NCI-H2196 treated with DMSO at 0.1 percent for 48 hours (cell line): Measurements from ENCODE around the gene WASHC4.
"Not testable (repeated sequence)": the region's sequence is repeated elsewhere in the genome, so short reads cannot be mapped to it uniquely, and the experiment has no call there.

ENCODE experiments used
- DNase-seq: peaks from one replicate; lab custom pipeline; 2025; ENCODE audit not compliant: unreplicated experiment; lab: John Stamatoyannopoulos, UW

Gene WASHC4

DNA sequence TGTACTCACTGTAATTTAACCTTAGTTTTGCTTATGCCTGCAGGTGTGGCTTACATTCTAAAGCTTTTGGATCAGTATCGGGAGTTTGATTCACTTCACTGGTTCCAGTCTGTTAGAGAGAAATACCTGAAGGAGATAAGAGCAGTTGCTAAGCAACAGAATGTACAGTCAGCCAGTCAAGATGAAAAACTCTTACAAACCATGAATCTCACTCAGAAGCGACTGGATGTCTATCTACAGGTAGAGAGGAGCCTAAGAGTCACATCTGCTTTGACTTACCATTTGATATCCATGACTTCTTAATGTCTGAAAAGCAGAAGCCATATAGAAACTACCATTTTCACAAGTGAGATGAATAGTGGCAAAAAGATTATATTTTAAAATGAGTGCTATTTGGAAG, 56.5 kb downstream of the WASHC4 start:
- DNase-seq = no peak

DNA sequence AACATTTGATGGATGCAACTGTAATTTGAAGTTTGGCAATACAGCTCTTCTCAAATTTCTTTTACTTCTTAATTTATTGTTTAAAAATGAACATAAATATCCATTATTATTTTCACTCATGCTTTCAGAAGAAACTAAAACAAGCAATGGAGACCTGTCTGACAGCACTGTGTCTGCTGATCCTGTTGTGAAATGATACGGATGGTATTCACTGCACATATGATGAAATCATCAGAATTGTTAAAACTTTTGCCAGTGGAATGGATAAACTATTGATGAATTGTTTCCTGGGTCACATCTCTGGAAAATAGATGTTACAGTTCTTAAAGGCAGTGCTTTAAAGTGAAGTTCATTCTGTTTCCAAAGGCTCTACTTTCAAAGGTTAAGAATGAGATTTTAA, 59.2 kb downstream of the WASHC4 start:
- no peak for DNase-seq

DNA sequence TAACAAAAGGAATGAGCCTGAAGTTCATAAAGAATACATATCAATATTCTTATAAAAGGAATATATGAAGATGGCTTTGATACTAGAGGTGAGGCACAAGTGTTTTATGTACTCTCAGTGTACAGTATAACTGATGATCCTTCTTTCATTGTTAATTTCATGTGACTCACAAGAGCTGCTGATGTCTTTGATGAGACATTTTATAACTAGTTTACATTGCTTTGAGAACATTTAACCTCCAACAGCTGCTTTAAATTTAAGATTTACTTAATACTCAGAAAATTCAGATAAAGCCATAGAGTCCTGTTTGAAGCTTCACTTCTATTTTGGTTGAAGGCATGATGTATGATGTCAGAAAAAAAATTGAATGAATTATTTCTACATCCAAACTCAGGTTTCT, 59.8 kb downstream of the WASHC4 start:
- no peak for DNase-seq

DNA sequence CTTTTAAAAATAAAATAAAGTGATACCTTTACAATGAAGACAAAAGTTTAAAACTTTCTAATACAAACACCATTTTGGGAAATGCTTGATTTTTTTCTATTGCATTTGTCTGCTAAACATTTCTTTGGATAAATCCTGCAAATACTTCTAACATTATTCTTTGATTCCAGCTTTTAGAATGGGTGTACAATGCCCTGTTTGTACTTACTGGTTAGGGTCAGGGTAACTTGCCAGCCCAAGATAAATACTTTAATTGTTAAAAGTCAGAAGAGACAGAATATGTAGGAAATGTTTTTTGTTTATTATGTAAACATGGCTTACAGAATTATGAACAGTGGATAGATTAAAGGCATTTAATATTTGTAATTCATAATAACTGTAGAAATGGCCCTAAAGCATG, 60.5 kb downstream of the WASHC4 start:
- DNase-seq = no peak

DNA sequence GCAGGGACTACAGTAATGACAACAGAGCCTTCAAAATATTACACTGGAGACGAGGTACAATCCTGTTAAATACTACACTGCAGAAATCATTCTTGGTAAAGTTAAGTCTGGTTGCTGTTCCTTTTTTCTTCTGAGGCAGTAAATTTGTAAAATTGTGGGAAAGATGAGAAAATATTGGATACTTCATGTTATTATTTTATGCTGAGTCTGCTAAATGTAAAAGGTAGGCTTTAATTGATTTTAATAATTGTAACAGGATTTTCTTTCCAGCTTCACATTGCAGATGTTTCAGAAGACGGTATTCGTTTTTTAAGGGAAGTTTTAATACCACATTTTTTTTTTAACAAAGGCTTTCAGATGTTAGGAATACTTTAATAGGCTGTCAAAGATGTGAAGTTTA, 62.6 kb downstream of the WASHC4 start:
- DNase-seq = no peak

DNA sequence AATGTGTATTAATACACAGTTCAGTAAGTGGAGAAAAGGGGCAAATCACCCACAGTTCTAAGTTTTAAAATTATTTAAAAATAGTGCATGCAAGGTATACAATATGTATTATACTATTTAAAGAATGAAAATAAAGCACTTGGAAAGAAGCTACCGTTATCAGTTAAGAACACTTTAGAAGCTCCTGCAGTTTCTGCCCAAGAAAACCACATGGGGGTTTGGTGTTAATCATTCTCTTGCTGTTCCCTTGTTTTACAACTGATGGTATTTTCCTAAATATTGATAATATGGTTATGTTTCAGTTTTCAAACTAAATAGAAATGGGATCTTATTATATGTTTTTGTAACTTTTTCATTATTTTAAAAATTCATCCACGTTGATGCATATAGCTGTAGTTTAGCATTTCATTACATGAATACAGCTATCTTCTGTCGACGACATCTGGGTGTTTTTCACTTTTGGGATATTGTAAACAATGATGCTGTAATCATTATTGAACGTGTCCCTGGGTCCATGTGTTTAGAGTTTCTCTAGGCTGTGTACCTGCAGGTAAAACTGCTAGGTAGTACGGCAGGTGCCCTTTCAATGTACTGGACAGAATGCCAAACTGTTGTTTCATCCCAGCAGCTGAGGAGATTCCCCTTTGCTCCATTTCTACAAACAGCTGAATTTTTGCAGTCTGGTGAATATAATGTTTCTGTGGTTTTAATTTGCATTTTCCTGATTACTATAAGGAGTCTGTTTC, 64.3 kb downstream of the WASHC4 start:
- DNase-seq = no peak

DNA sequence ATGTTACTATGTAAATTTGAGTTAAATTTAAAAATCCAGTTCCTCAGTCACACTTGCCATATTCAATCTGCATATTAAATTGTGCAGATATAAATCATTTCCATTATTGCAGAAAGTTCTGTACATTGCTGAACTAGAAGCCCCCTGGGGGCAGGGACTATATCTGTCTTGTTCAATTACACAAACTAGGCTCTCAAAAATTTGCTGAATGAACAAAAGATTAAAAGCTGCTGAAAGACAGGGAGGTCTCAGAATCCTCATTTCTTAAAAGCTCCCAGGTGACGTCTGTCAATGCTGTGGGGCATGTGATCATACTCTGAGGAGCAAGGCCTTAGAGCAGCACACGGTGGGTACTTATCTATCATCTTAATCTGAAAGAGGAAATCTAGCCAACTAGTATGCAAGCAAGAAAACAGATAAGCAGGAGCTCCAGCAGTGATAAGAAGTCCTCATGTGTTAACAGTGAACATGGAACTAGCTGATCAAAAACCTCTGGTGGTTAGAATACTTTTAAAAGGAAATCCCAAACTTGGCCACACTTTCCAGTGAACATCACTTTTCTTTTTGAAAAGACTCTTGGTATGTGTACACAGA, 68.0 kb downstream of the WASHC4 start:
- DNase-seq = no peak

DNA sequence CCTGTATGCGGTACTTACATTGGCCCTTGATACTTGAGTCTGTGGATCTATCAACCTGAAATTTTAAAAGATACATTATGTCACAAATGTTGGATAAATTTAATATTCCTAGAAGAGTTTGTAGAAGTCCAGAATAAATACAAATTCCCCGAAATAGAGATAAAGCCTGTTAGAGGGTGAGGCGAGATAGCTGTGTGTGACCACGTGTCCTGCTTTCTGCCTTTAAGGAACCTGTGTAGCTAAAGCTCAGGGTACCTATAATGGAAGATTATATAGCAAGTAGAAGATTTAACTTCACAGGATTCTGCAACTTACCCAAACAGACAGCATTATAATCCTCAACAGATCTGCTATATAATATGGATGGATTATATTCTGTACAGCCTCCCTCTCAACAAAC, 69.7 kb downstream of the WASHC4 start:
- no peak for DNase-seq

DNA sequence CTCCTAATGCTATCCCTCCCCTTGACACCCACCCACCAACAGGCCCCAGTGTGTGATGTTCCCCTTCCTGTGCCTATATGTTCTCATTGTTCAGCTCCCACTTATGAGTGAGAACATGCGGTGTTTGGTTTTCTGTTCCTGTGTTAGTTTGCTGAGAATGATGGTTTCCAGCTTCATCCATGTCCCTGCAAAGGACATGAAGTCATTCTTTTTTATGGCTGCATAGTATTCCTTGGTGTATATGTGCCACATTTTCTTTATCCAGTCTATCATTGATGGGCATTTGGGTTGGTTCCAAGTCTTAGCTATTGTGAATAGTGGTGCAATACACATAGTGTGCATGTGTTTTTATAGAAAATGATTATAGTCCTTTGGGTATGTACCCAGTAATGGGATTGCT, 71.6 kb downstream of the WASHC4 start:
- not testable (repeated sequence) for DNase-seq

DNA sequence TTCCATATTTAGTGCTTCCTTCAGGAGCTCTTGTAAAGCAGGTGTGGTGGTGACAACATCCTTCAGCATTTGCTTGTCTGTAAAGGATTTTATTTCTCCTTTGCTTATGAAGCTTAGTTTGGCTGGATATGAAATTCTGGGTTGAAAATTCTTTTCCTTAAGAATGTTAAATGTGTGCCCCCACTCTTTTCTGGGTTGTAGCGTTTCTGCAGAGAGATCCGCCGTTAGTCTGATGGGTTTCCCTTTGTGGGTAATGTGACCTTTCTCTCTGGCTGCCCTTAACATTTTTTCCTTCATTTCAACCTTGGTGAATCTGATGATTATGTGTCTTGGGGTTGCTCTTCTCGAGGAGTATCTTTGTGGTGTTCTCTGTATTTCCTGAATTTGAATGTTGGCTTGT, 75.9 kb downstream of the WASHC4 start:
- DNase-seq = not testable (repeated sequence)

DNA sequence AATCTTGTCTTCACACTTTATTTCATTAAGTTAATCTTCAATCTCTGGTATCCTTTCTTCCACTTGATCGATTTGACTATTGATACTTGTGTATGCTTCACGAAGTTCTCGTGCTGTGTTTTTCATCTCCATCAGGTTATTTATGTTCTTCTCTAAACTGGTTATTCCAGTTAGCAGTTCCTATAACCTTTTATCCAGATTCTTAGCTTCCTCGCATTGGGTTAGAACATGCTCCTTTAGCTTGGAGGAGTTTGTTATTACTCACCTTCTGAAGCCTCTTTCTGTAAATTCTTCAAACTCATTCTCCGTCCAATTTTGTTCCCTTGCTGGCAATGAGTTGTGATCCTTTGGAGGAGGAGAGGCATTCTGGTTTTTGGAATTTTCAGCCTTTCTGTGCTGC, 76.4 kb downstream of the WASHC4 start:
- not testable (repeated sequence) for DNase-seq

DNA sequence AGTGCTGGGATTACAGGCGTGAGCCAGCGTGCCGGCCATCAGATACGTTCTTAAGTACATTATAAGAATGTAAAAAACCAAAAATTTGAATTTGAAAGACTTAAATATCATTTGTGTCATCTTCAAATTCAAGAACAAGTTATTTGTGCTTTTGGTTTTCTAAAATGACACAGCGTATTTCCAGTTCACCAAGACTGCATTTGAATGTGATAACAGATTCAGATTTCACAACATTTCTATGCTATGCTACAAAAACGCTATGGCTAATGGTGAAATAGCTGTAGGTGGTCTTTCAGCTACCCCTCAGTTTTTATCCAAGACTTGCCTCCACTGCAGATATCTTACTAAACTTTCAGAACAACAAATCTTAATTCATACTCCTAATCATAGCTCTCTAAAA, 81.8 kb downstream of the WASHC4 start:
- DNase-seq = no peak

DNA sequence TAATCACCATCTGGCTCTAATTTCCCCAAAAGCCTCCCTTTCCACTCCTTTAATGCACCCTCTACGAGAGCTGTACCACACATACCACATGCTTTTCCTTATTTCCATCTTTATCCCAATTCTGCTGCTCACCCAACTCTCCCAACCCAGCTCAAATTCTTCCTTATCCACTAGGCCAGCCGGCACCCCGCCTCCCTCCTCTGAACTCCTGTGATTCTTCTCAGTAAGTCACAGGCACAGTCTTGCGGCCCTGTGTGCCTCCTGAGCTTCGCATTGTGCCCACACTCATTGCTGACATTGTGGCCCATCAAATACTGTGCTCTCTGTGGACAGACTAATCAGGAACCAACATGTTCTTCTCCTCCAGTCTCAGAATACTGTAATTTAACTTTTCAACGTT, 83.0 kb downstream of the WASHC4 start:
- DNase-seq = no peak

DNA sequence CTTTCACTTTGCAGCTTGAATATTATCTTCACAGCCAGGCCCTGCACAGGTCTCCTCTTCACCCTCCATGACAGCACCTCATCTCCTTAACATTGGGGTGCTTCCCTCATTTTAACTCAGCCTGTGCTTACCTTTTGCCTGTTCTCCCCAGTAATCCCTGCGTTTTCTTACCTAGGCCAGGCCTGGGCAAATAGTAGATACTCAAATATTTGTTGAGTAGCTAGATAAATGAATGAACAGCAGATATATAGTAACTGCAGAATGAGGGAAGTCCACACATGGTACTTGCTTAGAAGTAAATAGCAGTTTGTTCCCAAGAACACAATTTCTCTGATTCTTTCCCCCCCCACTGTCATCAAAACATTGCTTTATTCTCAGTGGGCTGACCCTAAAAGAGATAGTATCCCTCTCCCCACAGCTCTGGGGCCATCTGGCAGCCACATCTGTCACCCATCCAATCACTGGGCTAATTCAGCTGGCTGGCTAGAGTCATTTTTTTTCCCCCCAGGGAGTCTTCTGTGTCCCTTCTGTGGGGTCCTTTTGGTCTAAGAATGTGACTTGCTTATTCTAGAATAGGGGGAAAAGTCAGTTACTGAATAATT, 85.2 kb downstream of the WASHC4 start:
- no peak for DNase-seq

DNA sequence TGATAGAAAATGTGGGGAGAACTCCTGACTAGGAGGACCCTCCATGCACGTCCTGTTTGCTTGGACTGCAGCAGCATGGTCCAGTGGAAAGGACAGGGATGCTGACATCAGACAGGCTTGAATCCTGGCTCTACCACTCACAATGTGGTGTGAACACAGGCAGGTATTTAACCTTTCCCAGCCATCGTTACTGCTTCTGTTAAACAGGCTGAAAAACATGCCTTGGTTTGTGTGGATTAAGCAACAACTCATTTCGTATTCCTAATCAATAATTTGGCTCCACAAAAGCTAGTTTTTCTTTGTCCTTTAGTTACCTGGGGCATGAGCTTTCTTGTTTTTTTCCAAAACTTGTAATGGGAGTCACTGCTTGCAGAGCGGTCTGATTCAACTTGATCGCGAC, 87.4 kb downstream of the WASHC4 start:
- no peak for DNase-seq

DNA sequence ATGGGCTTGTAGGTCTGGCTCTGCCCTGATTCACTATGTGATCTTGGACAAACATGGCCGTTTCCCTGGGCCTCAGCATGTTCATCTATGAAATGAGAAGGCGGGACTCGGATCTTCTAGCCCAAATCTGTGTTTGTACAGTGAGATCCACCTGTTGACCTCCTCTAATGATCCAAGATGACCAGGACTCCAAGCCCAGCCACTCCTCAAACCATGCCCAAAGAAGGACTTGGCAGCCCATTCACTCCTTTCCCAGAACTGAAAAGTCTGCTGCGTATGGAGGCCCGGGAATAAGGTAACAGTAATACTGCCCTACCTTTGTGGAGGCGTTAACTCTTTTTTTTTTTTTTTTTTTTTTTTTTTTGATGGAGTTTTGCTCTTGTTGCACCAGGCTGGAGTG, 88.6 kb downstream of the WASHC4 start:
- no peak for DNase-seq

DNA sequence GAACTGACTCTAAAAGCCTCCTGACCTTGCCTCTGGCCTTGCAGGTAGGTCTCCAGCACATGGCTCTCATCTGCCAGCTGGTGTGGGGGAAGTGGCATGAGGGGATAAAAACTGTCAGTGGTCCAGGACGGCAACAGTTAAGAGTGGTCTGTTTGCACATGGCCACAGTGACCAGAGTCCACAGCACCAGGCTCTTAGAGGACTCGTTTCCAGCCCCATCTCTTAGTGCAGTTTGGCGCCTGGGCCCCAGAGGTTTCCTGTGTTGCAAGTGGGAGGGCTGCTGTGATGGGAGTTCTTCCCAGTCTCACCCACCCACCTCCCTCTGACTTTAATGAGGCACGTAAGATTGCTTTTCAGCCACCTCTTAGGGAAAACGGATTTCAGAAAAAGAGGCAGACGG, 91.4 kb downstream of the WASHC4 start:
- DNase-seq = no peak

DNA sequence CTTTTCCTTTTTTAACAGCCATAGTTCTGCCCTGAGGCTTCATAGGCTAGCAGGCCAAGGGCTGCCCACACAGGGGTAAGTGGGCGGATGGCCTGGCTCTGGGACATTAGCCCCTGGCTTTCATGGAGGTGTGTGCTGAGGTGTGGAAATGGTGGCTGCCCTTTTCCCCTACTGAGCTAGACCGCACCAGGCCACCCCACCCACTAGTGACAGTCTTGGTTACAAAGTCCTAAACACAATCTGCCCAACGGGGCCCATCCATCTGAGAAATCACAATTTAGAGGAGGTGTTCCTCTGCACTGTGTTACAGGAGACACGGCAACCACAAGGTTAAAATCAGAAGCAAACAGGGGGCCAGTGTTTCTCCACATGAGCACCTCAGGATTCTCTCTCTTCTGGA, 92.9 kb downstream of the WASHC4 start:
- DNase-seq = no peak

DNA sequence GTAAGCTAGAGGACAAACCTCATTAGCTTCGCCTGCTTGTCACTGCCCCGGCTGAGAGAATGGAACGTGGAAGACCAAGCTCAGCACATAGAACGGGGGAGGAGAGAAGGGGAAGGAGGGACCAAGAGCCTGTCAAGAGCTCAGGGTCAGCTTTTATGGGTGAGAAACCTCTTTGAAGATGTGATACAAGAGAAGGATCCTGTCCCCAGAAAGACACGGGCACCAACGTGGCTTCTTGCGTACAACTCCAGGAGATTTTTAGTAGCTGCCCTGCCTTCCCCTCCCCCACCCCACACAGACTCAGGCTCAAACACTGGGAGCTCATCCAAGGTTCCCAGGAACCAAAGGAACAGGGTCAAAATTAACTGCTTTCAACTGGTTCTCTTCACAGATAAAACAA, 93.8 kb downstream of the WASHC4 start:
- no peak for DNase-seq

DNA sequence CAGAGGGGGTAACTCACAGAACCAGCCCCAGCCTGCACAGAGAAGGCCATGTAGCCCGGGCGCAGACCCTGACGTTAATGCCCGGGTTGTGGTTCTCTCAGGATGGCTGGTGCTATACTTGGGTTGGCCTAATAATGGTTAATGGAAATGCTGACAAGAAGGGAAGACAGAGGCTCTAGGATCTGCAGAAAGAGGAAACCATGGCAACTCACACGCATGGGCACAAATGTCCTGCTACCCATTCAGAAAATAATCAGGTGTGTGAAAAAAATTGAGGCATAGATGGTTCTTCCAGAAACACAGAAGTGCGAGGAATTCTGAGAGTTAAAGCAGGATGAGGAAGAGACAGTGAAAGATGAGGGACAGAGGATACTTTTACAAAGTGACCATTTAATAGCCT, 94.7 kb downstream of the WASHC4 start:
- DNase-seq = no peak

DNA sequence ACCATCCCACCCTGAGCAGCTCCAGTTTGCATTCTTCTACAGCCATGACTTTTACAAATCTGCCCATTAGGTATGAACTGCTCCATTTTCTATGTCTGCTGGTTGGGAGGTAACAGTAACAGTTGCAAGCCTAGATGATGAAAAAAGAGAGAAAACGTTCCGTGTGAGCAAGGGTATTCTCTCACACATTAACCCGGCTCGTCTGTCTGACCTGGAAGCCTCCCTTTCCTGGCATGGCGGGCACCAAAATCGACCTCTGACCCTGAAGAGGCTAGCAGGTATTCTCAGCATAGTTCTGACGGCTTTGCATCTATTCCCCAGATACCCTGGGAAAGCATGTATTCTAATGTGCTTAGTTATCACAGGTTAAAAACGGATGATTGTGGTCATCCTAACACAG, 96.6 kb downstream of the WASHC4 start:
- DNase-seq = no peak

DNA sequence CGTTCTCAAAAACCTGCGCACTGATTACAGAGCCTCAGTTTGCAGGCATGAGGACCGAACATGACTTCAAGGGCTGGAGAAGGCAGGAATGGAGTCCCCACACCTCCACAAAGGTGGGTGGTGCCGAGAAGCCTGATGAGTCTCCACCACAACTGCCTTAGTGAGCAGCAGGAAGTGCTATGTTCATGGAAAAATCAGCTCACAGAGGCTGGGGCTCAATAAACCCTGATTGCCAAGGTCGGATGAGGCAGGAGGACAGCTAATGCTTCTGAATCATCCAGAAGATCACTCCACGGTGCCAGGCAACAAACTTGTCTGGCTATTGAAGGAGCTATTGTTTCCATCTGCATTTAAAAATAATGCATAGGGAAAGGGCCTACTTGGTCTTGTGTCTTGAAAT, 97.4 kb downstream of the WASHC4 start:
- no peak for DNase-seq
